Neural progenitor cell (in vitro differentiated cells): ENCODE results near the gene SGTA. TPM values are rescaled to one million over a fixed set of nuclear protein-coding genes. Genes with fewer than 3 reads are reported as not detected.

Source experiments
- DNase-seq: peaks from one replicate; pipeline ENCODE4 v3.0.0-alpha.2; 2016; ENCODE audit warnings: low spot score
- H2AFZ ChIP-seq: fragments of 200-600 bp; sonication (generic); replicated peaks from 2 replicates; pipeline ENCODE4 v1.6.1; 2016; ENCODE audit warnings: antibody characterized with exemption
- H3F3A ChIP-seq: fragments of 200-600 bp; sonication (generic); 2 replicates; pipeline ENCODE4 v1.6.1; 2016; ENCODE audit warnings: antibody characterized with exemption, low read depth
- H3K27ac ChIP-seq: fragments of 200-600 bp; sonication (generic); 2 replicates; pipeline ENCODE4 v1.5.1; 2016; ENCODE audit warnings: mild to moderate bottlenecking
- H3K27me3 ChIP-seq: fragments of 200-600 bp; sonication (generic); 2 replicates; pipeline ENCODE4 v1.6.1; 2016; ENCODE audit warnings: mild to moderate bottlenecking, moderate library complexity
- H3K36me3 ChIP-seq: fragments of 200-600 bp; sonication (generic); 2 replicates; pipeline ENCODE4 v1.5.1; 2016
- H3K4me1 ChIP-seq: fragments of 200-600 bp; sonication (generic); 2 replicates; pipeline ENCODE4 v1.6.1; 2016; ENCODE audit warnings: mixed run types
- H3K4me2 ChIP-seq: fragments of 200-600 bp; sonication (generic); 2 replicates; pipeline ENCODE4 v1.6.1; 2016
- H3K4me3 ChIP-seq: fragments of 200-600 bp; sonication (generic); 2 replicates; pipeline ENCODE4 v1.5.1; 2016
- H3K79me2 ChIP-seq: fragments of 200-600 bp; sonication (generic); 2 replicates; pipeline ENCODE4 v1.6.1; 2016; ENCODE audit warnings: low read depth
- H3K9ac ChIP-seq: fragments of 200-600 bp; sonication (generic); 2 replicates; pipeline ENCODE4 v1.6.1; 2016
- H3K9me3 ChIP-seq: fragments of 200-600 bp; sonication (generic); 2 replicates; pipeline ENCODE4 v1.5.1; 2016; ENCODE audit warnings: low read depth
- H4K20me1 ChIP-seq: fragments of 200-600 bp; sonication (generic); 2 replicates; pipeline ENCODE4 v1.6.1; 2016; ENCODE audit warnings: low read depth
- H3K27ac Mint-ChIP-seq: 3 replicates; pipeline ENCODE4 v1.8.0; 2021; ENCODE audit warnings: mixed read lengths
- H3K27me3 Mint-ChIP-seq: 2 replicates; pipeline ENCODE4 v1.8.0; 2022; ENCODE audit warnings: low read depth, mild to moderate bottlenecking, inconsistent platforms, moderate library complexity, mixed read lengths; ENCODE audit not compliant: insufficient read depth
- H3K36me3 Mint-ChIP-seq: 3 replicates; pipeline ENCODE4 v1.8.0; 2021; ENCODE audit warnings: mixed read lengths
- H3K4me1 Mint-ChIP-seq: 3 replicates; pipeline ENCODE4 v1.8.0; 2021; ENCODE audit warnings: mixed read lengths
- H3K4me3 Mint-ChIP-seq: 3 replicates; pipeline ENCODE4 v1.8.0; 2021; ENCODE audit warnings: mild to moderate bottlenecking, moderate library complexity, mixed read lengths
- H3K9me3 Mint-ChIP-seq: 3 replicates; pipeline ENCODE4 v1.8.0; 2020; ENCODE audit warnings: mixed read lengths
- EZH2 ChIP-seq: fragments of 200-600 bp; sonication (generic); IDR thresholded peaks from 2 replicates; pipeline ENCODE4 v1.6.1; 2017; ENCODE audit warnings: antibody characterized with exemption, mild to moderate bottlenecking, moderate library complexity
- EZH2phosphoT487 ChIP-seq: fragments of 200-600 bp; sonication (generic); IDR thresholded peaks from 2 replicates; pipeline ENCODE4 v1.6.1; 2017; ENCODE audit warnings: antibody characterized with exemption
- total RNA-seq: library from RNA; depleted of rRNA; stranded (reverse); fragments of >200 nt; gene quantifications from 2 replicates; pipeline ENCODE4 v1.2.3, GENCODE V29; 2015; ENCODE audit warnings: low replicate concordance
- TF ChIP-seq, protein P1 (sequence below): fragments of 200-600 bp; sonication (generic); IDR thresholded peaks from 2 replicates; pipeline ENCODE4 v1.5.1; 2017; ENCODE audit warnings: antibody characterized with exemption, mild to moderate bottlenecking

Gene SGTA
- total RNA-seq, 1 donor from 2014 or later = 30.9 TPM

DNA sequence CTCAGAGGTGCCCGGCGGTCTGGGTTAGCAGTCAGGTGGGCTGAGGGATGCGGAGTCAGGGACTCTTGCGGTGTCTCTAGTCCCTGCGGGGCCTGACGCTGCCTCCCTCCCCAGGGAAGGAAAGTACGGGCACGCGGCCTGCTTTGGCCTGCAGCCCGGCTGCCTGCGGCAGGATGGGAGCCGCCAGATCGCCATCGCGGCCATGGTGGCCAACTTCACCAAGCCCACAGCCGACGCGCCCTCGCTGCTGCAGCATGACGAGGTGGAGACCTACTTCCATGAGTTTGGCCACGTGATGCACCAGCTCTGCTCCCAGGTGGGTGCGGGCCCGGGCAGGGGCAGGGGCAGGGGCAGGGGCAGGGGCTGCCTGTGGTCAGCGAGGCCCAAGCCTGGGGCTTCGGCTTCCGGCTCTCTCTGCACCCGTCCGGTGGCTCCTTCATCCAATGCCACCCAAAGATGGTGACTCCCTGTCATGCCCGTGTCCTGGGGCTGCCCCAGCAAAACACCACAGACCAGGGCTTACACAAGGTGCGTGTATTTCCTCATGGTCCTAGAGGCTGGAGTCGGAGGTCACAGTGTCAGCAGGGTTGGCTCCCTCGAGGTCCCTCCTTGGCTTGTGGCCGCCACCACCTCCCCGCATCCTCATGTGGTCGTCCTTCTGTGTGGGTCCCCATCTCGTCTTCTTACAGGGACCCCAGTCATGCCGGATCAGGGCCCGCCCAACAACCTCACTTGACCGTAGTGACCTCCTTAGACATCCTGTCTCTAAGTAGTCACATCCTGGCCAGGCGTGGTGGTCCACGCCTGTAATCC is 25.3 kb upstream of the SGTA start:
- H3K79me2 ChIP-seq = no peaks in the 10 kb centered on the region
- H3F3A ChIP-seq = no peaks in the 10 kb centered on the region
- no peak overlapping the region for H3K9ac ChIP-seq
- Mint-ChIP-seq H3K4me1 (no peaks in the 10 kb centered on the region), H3K36me3 (peaks cover 11% of the 10 kb centered on the region), H3K27ac (no peak overlapping the region), H3K27me3 (peaks cover 4% of the 10 kb centered on the region), H3K9me3 (no peaks in the 10 kb centered on the region), H3K4me3 (no peak overlapping the region)
- no peaks in the 10 kb centered on the region for H3K9me3 ChIP-seq
- no peak overlapping the region for H3K4me2 ChIP-seq
- no peak overlapping the region for H2AFZ ChIP-seq
- no peak overlapping the region for H3K4me3 ChIP-seq
- H3K36me3 ChIP-seq = no peaks in the 10 kb centered on the region
- DNase-seq = no peak
- TF ChIP-seq EZH2 (no peak), EZH2phosphoT487 (no peak)
- TF ChIP-seq, protein P1, sequence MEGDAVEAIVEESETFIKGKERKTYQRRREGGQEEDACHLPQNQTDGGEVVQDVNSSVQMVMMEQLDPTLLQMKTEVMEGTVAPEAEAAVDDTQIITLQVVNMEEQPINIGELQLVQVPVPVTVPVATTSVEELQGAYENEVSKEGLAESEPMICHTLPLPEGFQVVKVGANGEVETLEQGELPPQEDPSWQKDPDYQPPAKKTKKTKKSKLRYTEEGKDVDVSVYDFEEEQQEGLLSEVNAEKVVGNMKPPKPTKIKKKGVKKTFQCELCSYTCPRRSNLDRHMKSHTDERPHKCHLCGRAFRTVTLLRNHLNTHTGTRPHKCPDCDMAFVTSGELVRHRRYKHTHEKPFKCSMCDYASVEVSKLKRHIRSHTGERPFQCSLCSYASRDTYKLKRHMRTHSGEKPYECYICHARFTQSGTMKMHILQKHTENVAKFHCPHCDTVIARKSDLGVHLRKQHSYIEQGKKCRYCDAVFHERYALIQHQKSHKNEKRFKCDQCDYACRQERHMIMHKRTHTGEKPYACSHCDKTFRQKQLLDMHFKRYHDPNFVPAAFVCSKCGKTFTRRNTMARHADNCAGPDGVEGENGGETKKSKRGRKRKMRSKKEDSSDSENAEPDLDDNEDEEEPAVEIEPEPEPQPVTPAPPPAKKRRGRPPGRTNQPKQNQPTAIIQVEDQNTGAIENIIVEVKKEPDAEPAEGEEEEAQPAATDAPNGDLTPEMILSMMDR = no peak
- no peaks in the 10 kb centered on the region for H3K4me1 ChIP-seq
- H3K27ac ChIP-seq = no peak overlapping the region
- H4K20me1 ChIP-seq = peaks cover 5% of the 10 kb centered on the region
- no peaks in the 10 kb centered on the region for H3K27me3 ChIP-seq

DNA sequence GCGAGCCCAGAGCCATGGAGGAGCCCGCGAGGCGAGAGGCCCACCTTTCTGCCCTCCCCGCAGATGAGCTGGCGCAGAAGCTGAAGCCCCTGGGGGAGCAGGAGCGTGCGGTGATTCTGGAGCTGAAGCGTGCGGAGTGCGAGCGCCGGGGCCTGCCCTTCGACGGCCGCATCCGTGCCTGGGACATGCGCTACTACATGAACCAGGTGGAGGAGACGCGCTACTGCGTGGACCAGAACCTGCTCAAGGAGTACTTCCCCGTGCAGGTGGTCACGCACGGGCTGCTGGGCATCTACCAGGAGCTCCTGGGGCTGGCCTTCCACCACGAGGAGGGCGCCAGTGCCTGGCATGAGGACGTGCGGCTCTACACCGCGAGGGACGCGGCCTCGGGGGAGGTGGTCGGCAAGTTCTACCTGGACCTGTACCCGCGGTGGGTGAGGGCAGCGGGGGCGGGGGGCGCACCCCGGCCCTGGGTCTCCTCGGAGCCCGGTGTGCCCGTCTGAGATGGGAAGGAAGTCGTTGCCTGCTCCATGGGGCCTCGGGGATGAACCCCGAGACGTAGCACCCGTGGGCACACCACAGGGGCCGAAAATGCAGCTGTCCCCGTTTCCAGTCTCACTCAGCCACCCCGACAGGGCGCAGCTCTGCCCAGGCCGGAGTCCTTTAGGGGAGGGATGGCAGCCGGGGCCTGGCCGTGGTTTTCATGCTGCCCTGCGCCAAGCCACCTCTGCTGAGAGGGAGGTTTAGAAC is 24.5 kb upstream of the SGTA start:
- no peak overlapping the region for H3K9ac ChIP-seq
- H3K4me1 ChIP-seq = no peaks in the 10 kb centered on the region
- H3K36me3 ChIP-seq = no peaks in the 10 kb centered on the region
- Mint-ChIP-seq H3K27ac (no peak overlapping the region), H3K36me3 (peaks cover 14% of the 10 kb centered on the region), H3K4me1 (no peaks in the 10 kb centered on the region), H3K4me3 (no peak overlapping the region), H3K27me3 (peaks cover 4% of the 10 kb centered on the region), H3K9me3 (no peaks in the 10 kb centered on the region)
- H3K27ac ChIP-seq = no peak overlapping the region
- H3F3A ChIP-seq = no peaks in the 10 kb centered on the region
- no peak overlapping the region for H2AFZ ChIP-seq
- no peaks in the 10 kb centered on the region for H3K9me3 ChIP-seq
- H3K27me3 ChIP-seq = no peaks in the 10 kb centered on the region
- DNase-seq = no peak
- H3K4me3 ChIP-seq = no peak overlapping the region
- TF ChIP-seq, protein P1 = no peak
- TF ChIP-seq EZH2phosphoT487 = no peak
- no peak for TF ChIP-seq EZH2
- H4K20me1 ChIP-seq = peaks cover 10% of the 10 kb centered on the region
- no peaks in the 10 kb centered on the region for H3K79me2 ChIP-seq
- H3K4me2 ChIP-seq = no peak overlapping the region

DNA sequence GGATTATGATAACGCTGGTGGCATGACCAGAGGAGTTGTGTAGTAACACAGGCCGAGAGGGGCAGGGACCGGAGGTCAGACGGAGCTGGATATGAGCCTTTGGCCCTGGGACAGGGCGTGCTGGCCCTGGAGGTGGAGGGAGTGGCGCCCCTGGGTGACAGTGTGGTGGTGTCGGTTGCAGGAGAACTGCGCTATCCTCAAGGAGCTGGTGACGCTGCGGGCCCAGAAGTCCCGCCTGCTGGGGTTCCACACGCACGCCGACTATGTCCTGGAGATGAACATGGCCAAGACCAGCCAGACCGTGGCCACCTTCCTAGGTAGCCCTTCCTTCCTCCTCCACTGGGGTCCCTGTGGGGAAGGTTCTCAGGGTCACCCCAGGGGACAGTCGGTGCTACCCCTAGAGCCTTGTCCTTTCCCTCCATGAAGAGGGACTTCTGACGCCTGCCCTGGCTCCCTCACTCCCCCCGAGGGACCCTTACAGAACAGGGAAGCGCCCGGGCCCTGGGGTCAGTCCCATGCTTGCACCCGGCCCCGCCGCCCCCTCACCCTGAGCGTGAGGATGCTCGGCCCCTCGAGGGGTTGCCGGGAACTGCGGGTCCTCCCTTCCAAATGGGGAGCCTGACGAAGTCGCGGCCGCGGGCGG is 23.8 kb upstream of the SGTA start:
- no peak overlapping the region for H2AFZ ChIP-seq
- H3K9ac ChIP-seq = no peak overlapping the region
- H3K4me1 ChIP-seq = no peaks in the 10 kb centered on the region
- H3K9me3 Mint-ChIP-seq = no peaks in the 10 kb centered on the region
- H3K9me3 ChIP-seq = no peaks in the 10 kb centered on the region
- H3K4me2 ChIP-seq = no peak overlapping the region
- H3K27ac Mint-ChIP-seq = no peak overlapping the region
- no peak overlapping the region for H3K4me3 Mint-ChIP-seq
- no peaks in the 10 kb centered on the region for H3K27me3 ChIP-seq
- peaks cover 12% of the 10 kb centered on the region for H4K20me1 ChIP-seq
- peaks cover 16% of the 10 kb centered on the region for H3K36me3 Mint-ChIP-seq
- no peaks in the 10 kb centered on the region for H3K4me1 Mint-ChIP-seq
- H3K4me3 ChIP-seq = no peak overlapping the region
- no peak for TF ChIP-seq EZH2phosphoT487
- TF ChIP-seq, protein P1 = no peak
- DNase-seq = no peak
- H3K27me3 Mint-ChIP-seq = peaks cover 4% of the 10 kb centered on the region
- no peaks in the 10 kb centered on the region for H3F3A ChIP-seq
- no peaks in the 10 kb centered on the region for H3K79me2 ChIP-seq
- H3K36me3 ChIP-seq = no peaks in the 10 kb centered on the region
- no peak overlapping the region for H3K27ac ChIP-seq
